SK-N-SH treated with all-trans-retinoic acid at 6 μM for 48 hours (cell line): ENCODE data around the gene POU2F3.

ENCODE experiments used
- ATAC-seq: fragments of 200-7000 bp; cut with Tn5 transposase; 3 replicates; pipeline ENCODE4 v1.9.1; 2020; ENCODE audit warnings: mild to moderate bottlenecking, moderate library complexity
- CSDC2 ChIP-seq: fragments of 250-450 bp; sonication (Bioruptor Pico); IDR thresholded peaks from 2 replicates; pipeline ENCODE4 v1.5.0; 2020; ENCODE audit warnings: mild to moderate bottlenecking, moderate library complexity
- ESRRG ChIP-seq: fragments of 250-450 bp; sonication (Bioruptor Pico); IDR thresholded peaks from 2 replicates; pipeline ENCODE4 v1.6.1; 2021; ENCODE audit warnings: mild to moderate bottlenecking
- GLIS3 ChIP-seq: fragments of 250-450 bp; sonication (Bioruptor Pico); IDR thresholded peaks from 2 replicates; pipeline ENCODE4 v1.5.0; 2020; ENCODE audit warnings: mild to moderate bottlenecking, moderate library complexity
- ISL1 ChIP-seq: fragments of 250-450 bp; sonication (Bioruptor Pico); IDR thresholded peaks from 2 replicates; pipeline ENCODE4 v2.1.2; 2022; ENCODE audit warnings: mild to moderate bottlenecking, moderate library complexity
- PPARA ChIP-seq: fragments of 250-450 bp; sonication (Bioruptor Pico); IDR thresholded peaks from 2 replicates; pipeline ENCODE4 v1.5.0; 2020; ENCODE audit warnings: mild to moderate bottlenecking, borderline replicate concordance
- RARB ChIP-seq: fragments of 250-450 bp; sonication (Bioruptor Pico); IDR thresholded peaks from 2 replicates; pipeline ENCODE4 v1.8.0; 2021; ENCODE audit warnings: mild to moderate bottlenecking, moderate library complexity
- SNAI2 ChIP-seq: fragments of 250-450 bp; sonication (Bioruptor Pico); IDR thresholded peaks from 2 replicates; pipeline ENCODE4 v1.5.0; 2020; ENCODE audit warnings: mild to moderate bottlenecking, moderate library complexity
- ZC3H10 ChIP-seq: fragments of 250-450 bp; sonication (Bioruptor Pico); IDR thresholded peaks from 2 replicates; pipeline ENCODE4 v1.5.1; 2021; ENCODE audit warnings: mild to moderate bottlenecking, moderate library complexity
- ZFP3 ChIP-seq: fragments of 250-450 bp; sonication (Bioruptor Pico); IDR thresholded peaks from 2 replicates; pipeline ENCODE4 v1.5.0; 2020; ENCODE audit warnings: mild to moderate bottlenecking, moderate library complexity
- ZFP30 ChIP-seq: fragments of 450-650 bp; formaldehyde crosslinking; IDR thresholded peaks from 2 replicates; pipeline ENCODE4 v1.5.0; 2022; ENCODE audit warnings: mild to moderate bottlenecking, moderate library complexity
- ZNF565 ChIP-seq: fragments of 450-650 bp; formaldehyde crosslinking; conservative IDR thresholded peaks from 2 replicates; pipeline ENCODE4 v1.5.0; 2020; ENCODE audit warnings: low read depth, mild to moderate bottlenecking, moderate library complexity
- ZNF8 ChIP-seq: fragments of 450-650 bp; formaldehyde crosslinking; IDR thresholded peaks from 2 replicates; pipeline ENCODE4 v1.5.0; 2020; ENCODE audit warnings: mild to moderate bottlenecking, moderate library complexity
- TF ChIP-seq, protein P1 (sequence below): fragments of 250-450 bp; sonication (Bioruptor Pico); IDR thresholded peaks from 2 replicates; pipeline ENCODE4 v1.5.0; 2020; ENCODE audit warnings: mild to moderate bottlenecking, moderate library complexity
- TF ChIP-seq, protein P2 (sequence below): fragments of 250-450 bp; sonication (Bioruptor Pico); IDR thresholded peaks from 2 replicates; pipeline ENCODE4 v1.8.0; 2020; ENCODE audit warnings: mild to moderate bottlenecking, moderate library complexity, borderline replicate concordance
- TF ChIP-seq, protein P3 (sequence below): fragments of 250-450 bp; sonication (Bioruptor Pico); IDR thresholded peaks from 2 replicates; pipeline ENCODE4 v1.5.1; 2021; ENCODE audit warnings: mild to moderate bottlenecking, moderate library complexity
- TF ChIP-seq, protein P4 (sequence below): fragments of 250-450 bp; sonication (Bioruptor Pico); IDR thresholded peaks from 2 replicates; pipeline ENCODE4 v1.5.1; 2020; ENCODE audit warnings: low read depth, mild to moderate bottlenecking, moderate library complexity

POU2F3 gene

DNA sequence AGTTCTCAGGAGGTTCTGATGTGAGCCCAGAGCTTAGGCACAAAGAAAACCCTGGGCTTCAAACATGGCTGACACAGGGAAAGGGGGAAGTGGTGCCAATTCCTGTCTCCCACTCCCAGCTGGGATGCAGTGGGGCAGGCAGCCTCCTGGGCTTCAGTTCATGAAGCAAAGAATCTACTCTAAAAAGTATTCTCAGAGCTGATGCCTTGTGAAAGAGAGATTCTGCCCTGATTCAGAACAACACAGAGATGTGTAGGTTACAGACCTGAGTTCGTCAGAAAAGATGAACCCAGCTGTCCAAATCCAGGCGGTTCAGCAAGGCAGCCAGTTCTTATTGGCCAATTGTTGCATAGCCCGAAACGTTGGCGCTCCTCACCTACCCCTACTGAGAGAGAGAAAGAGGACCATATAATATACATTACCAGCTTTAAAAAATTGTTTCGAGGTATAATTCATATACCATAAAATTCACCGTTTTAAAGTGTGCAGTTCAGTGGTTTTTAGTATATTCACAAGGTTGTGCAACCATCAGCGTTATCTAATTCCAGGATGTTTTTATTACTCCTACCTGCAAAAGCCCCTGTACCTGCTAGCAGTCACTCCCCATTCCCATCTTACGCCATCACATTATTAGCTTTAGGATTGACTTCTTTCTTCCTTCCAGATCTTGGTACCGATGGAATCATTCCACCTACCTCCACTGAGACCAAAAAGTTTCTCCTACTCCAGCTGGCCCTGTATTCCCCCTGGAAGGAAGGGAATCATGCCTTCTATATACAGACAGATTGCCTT is 77.9 kb downstream of the POU2F3 start (continued):
- TF ChIP-seq, protein P1, sequence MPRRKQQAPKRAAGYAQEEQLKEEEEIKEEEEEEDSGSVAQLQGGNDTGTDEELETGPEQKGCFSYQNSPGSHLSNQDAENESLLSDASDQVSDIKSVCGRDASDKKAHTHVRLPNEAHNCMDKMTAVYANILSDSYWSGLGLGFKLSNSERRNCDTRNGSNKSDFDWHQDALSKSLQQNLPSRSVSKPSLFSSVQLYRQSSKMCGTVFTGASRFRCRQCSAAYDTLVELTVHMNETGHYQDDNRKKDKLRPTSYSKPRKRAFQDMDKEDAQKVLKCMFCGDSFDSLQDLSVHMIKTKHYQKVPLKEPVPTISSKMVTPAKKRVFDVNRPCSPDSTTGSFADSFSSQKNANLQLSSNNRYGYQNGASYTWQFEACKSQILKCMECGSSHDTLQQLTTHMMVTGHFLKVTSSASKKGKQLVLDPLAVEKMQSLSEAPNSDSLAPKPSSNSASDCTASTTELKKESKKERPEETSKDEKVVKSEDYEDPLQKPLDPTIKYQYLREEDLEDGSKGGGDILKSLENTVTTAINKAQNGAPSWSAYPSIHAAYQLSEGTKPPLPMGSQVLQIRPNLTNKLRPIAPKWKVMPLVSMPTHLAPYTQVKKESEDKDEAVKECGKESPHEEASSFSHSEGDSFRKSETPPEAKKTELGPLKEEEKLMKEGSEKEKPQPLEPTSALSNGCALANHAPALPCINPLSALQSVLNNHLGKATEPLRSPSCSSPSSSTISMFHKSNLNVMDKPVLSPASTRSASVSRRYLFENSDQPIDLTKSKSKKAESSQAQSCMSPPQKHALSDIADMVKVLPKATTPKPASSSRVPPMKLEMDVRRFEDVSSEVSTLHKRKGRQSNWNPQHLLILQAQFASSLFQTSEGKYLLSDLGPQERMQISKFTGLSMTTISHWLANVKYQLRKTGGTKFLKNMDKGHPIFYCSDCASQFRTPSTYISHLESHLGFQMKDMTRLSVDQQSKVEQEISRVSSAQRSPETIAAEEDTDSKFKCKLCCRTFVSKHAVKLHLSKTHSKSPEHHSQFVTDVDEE (CRISPR knock-in tag), result no peak
- TF ChIP-seq ISL1 (no peak), ZNF8 (CRISPR knock-in tag) (no peak), PPARA (CRISPR knock-in tag) (no peak), ZNF565 (CRISPR knock-in tag) (no peak), ZFP30 (CRISPR knock-in tag) (no peak)
- TF ChIP-seq, protein P2, sequence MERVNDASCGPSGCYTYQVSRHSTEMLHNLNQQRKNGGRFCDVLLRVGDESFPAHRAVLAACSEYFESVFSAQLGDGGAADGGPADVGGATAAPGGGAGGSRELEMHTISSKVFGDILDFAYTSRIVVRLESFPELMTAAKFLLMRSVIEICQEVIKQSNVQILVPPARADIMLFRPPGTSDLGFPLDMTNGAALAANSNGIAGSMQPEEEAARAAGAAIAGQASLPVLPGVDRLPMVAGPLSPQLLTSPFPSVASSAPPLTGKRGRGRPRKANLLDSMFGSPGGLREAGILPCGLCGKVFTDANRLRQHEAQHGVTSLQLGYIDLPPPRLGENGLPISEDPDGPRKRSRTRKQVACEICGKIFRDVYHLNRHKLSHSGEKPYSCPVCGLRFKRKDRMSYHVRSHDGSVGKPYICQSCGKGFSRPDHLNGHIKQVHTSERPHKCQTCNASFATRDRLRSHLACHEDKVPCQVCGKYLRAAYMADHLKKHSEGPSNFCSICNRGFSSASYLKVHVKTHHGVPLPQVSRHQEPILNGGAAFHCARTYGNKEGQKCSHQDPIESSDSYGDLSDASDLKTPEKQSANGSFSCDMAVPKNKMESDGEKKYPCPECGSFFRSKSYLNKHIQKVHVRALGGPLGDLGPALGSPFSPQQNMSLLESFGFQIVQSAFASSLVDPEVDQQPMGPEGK (CRISPR knock-in tag), result no peak

DNA sequence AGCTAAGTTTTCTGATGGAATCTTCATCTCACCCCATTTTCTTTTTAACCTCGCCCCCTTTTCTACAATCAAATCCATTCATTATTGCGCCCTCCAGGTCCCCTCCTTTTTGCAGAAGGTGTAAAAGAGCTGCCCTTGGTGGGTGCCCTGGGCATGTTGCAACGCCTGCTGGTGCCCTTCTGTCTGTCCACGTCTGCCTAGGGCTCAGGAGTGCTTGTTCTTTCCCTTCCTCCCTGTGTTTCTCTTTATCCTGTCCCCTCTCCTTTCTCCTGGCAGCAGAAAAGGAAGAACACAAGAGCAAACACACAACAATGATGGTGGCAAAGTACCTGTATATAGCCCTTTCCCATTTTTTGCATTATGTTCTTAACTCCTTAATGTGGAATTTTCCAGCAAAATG is 79.0 kb downstream of the POU2F3 start:
- no peak for ATAC-seq
- no peak for TF ChIP-seq ZNF8 (CRISPR knock-in tag)

DNA sequence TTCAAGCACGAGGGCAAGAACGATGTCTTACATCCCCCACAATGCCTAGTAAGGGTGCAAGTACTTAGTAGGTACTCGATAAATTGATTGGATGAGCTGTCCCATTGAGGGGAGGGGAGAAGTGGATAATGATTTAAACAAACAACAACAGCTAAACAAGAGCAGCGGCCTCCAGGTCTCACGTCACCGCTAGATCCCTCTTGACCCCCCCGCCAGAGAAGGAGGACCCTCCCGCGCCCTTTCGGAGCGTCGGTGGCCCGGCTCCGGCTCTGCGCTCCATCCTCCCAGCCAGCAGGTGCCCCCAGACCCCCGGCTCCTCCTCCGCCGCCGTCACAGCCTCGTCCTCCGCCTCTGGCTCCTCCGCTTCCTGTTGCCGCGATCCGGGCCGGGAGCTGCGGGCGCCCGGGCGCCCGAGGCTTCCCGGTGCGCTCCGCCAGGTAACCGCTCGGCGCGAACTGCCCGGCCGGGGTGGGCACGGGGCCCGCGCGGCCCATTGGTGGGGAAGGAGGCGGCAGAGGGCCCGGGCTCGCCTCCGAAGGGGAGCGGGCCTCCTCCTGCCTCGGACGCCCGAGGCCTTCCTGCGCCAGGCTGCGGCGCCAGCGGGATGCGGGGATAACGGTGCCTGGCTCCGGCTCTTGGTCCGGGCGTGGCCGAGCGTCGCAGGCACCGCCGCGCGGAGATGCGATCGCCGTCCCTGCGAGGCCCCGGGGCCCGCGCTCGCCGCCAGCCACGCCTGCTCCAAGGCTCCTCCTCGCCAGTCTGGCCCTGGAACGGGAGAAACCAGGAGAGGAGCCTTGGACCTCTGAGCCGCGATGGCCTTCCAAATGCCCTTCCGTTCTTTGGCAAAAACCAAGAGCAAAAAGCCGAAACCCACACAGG is 85.2 kb downstream of the POU2F3 start, which contains the start of gene TLCD5:
Gene TLCD5 (plus strand): TSS at position 368 of the 879 bp plus-strand sequence. CDS start 2,143 bp downstream, outside the sequence.
- no peak for TF ChIP-seq ZNF8 (CRISPR knock-in tag)
- no peak for TF ChIP-seq ZNF565 (CRISPR knock-in tag)
- TF ChIP-seq, protein P3, sequence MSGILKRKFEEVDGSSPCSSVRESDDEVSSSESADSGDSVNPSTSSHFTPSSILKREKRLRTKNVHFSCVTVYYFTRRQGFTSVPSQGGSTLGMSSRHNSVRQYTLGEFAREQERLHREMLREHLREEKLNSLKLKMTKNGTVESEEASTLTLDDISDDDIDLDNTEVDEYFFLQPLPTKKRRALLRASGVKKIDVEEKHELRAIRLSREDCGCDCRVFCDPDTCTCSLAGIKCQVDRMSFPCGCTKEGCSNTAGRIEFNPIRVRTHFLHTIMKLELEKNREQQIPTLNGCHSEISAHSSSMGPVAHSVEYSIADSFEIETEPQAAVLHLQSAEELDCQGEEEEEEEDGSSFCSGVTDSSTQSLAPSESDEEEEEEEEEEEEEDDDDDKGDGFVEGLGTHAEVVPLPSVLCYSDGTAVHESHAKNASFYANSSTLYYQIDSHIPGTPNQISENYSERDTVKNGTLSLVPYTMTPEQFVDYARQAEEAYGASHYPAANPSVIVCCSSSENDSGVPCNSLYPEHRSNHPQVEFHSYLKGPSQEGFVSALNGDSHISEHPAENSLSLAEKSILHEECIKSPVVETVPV (CRISPR knock-in tag), result no peak
- no peak for TF ChIP-seq ZC3H10 (CRISPR knock-in tag)
- TF ChIP-seq CSDC2, result no peak
- no peak for TF ChIP-seq GLIS3
- peak; percentile 43; the same call in 1 of the 2 replicates for TF ChIP-seq SNAI2
- TF ChIP-seq ESRRG (CRISPR knock-in tag), result no peak
- TF ChIP-seq, protein P2 (CRISPR knock-in tag), result 0 out of 2 replicates have a peak, but pooled peaks have one; percentile 29
- TF ChIP-seq, protein P4, sequence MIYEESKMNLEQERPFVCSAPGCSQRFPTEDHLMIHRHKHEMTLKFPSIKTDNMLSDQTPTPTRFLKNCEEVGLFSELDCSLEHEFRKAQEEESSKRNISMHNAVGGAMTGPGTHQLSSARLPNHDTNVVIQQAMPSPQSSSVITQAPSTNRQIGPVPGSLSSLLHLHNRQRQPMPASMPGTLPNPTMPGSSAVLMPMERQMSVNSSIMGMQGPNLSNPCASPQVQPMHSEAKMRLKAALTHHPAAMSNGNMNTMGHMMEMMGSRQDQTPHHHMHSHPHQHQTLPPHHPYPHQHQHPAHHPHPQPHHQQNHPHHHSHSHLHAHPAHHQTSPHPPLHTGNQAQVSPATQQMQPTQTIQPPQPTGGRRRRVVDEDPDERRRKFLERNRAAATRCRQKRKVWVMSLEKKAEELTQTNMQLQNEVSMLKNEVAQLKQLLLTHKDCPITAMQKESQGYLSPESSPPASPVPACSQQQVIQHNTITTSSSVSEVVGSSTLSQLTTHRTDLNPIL (CRISPR knock-in tag), result no peak
- no peak for TF ChIP-seq RARB
- no peak for TF ChIP-seq PPARA (CRISPR knock-in tag)
- no peak for TF ChIP-seq ZFP3
- peak; percentile 90 for ATAC-seq

DNA sequence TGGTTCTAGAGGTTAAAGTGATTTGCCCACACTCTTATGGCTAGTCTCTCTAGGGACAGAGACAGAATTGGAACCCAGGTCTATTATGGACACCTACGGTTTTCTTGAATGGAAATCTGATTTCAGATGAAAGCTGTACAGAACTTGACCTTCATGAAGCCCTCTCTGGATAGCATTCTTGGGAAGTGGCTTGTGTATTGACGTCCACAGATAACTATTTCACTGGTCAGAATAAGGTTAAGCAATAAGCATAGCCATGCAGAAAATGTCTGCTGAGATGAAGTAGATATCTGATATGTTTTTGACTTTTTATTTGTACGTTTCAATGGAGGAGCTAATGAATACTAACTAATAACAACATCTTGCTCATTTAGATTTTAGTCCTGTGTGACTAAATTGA is 86.3 kb downstream of the POU2F3 start:
- no peak for TF ChIP-seq ISL1
- TF ChIP-seq PPARA (CRISPR knock-in tag), result no peak
- ATAC-seq, result peak; percentile 39
